Measurements from ENCODE around the gene OR52M1.

OR52M1 gene

GRCh38 chr11:4560467-4560866, 15.5 kb downstream of the OR52M1 start:
- no peak overlapping the region for H3K27ac ChIP-seq

DNA sequence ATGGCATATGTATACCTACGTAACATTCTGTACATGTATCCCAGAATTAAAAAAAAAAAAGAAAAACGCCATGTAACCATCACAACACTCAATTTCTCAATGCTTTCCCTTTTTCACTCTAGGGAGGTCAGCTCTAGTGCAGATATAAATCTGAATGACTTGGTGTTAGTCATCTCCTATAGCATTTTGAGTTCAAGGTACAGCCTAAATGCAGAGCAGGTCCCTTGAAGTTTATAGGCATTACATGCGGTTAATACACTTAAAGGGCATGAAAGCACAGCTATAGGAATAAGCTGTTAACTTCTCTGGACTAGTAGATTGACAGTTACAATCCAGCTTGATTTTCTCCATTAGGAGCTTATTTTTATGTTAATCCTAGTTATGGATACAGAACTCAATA, 20.4 kb downstream of the OR52M1 start:
- no peak overlapping the region for H3K4me3 ChIP-seq
- H3K27ac ChIP-seq: no peak overlapping the region

More at GRCh38 chr11:4560467-4560866, 15.5 kb downstream of the OR52M1 start:
- no peak overlapping the region for H3K4me3 ChIP-seq

DNA sequence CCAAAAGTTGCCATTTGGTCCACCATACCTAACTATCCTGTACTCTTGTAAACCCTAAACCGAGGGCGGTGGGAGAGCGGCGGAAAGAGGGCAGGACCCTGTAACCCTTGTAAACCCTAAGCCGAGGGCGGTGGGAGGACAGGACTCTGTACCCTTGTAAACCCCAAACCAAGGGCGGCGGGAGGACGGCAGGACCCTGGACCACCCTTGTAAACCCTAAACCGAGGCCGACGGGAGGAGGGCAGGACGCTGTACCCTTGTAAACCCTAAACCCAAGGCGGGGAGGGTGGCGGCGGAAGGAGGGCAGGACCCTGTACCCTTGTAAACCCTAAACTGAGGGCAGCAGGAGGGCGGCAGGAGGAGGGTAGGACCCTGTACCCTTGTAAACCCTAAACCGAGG, 24.1 kb downstream of the OR52M1 start:
- H3K4me3 ChIP-seq: no peak overlapping the region

GRCh38 chr11:4576880-4577279, 31.9 kb downstream of the OR52M1 start:
- no peak overlapping the region for H3K4me3 ChIP-seq
- no peak overlapping the region for H3K27ac ChIP-seq

More for the DNA sequence above, 24.1 kb downstream of the OR52M1 start:
- H3K27ac ChIP-seq: no peak overlapping the region

- no peak overlapping the region for H3K4me3 ChIP-seq
- H3K27ac ChIP-seq: no peak overlapping the region
These were observed 32.8 kb downstream of the OR52M1 start for GRCh38 chr11:4577761-4578160.

DNA sequence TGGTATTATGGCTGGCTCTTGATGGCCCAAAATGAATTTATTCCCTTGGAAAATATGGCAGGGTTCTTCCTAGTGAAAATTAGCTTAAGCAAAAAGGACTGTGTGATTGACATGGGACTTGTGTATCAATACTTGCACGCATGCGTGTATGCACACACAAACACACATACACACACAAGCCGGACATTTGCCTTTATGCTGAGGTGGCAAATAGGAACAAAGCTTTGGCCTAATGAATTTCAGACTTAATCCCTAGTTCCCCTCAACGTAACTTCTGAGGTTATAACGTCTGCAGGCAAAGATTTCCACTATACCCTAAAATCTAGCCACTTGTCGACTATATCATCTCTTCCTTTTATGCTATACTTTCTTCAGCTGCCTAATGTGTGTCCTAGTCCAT, 33.6 kb downstream of the OR52M1 start:
- Histone ChIP-seq H3K27ac (no peak overlapping the region), H3K4me3 (no peak overlapping the region)

- no peak overlapping the region for H3K27ac ChIP-seq
- H3K4me3 ChIP-seq: no peak overlapping the region
These were observed 35.1 kb downstream of the OR52M1 start for GRCh38 chr11:4580124-4580523.

DNA sequence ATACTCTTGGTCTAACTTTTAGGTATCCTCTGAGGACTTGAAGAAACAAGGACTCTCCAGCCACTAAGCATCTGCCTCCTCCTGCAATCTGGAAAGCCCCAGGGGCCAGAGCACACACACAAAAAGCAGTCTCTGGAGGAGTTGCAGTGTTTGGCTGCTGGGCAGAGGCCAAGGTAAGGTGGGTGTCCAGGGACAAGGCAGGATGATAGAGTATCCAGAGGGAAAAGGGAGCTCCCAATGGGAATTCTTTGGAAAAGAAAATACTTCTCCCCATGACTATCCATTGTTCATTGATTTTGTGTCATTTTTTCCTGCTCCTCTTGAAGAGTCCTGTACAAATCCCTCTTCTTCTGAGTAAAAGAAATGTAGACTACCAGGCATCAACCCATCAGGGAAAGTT, 36.5 kb downstream of the OR52M1 start, which contains the start of gene OR52I2:
Gene OR52I2 (plus strand): TSS at position 301 of the 400 bp plus-strand sequence.
- H3K27ac ChIP-seq: no peak within 1 kb of the TSS
- no peak within 1 kb of the TSS for H3K4me3 ChIP-seq

DNA sequence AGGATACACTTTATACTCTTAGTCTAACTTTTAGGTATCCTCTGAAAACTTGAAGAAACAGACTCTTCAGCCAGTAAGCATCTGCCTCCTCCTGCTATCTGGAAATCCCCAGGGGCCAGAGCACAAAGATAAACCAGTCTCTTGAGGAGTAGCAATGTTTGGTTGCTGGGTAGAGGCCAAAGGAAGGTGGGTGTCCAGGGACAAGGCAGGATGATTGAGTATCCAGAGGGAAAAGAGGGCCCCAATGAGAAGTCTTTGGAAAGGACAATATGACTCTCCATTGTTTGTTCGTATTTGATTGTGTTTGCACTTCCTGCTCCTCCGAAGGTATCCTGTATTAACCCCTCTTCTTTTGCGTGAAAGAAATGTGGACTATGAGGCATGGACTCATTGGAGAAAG, 44.0 kb downstream of the OR52M1 start:
- Histone ChIP-seq H3K27ac (no peak overlapping the region), H3K4me3 (no peak overlapping the region)

GRCh38 chr11:4593739-4594138, 48.7 kb downstream of the OR52M1 start, which contains the start of gene OR52I1:
OR52I1 (plus strand) TSS chr11:4594039; CDS start chr11:4594039, 0 bp downstream.
- Histone ChIP-seq H3K27ac (no peak within 1 kb of the TSS), H3K4me3 (no peak within 1 kb of the TSS)
